OCI-LY1 (cell line): ENCODE data around the gene CACNA1C.

Experiments
- EZH2 ChIP-seq: fragments of 200-600 bp; sonication (generic), shearing (Covaris generic); IDR thresholded peaks from 2 replicates; pipeline ENCODE4 v1.8.0; 2017; ENCODE audit warnings: borderline replicate concordance, mixed run types, mild to moderate bottlenecking, antibody characterized with exemption, low read length, moderate library complexity, mixed read lengths
- TF ChIP-seq, protein P1 (sequence below): fragments of 200-600 bp; sonication (generic), shearing (Covaris generic); IDR thresholded peaks from 2 replicates; pipeline ENCODE4 v1.5.1; 2017; ENCODE audit warnings: mild to moderate bottlenecking, antibody characterized with exemption, low read length, moderate library complexity, mixed read lengths

DNA sequence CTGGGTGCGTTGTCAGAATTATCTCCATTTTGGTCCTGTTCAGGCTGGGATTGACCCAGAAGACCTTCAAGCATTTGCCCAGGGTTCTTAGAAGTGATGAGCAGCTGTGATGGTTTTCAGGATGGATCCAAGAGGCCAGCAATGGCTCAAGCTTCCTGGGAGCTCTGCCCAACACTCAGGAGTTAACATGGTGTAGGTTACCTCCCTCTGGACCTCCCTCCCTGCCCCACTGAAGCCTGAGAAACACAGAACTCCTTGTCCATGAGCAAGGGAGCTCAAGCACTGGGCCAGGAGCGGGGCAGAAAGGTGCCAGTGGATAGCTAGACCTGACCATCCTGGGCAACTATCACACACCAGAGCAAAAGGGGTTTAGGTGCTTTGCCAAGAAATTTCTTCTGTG is 593.6 kb downstream of the CACNA1C start:
- TF ChIP-seq, protein P1, sequence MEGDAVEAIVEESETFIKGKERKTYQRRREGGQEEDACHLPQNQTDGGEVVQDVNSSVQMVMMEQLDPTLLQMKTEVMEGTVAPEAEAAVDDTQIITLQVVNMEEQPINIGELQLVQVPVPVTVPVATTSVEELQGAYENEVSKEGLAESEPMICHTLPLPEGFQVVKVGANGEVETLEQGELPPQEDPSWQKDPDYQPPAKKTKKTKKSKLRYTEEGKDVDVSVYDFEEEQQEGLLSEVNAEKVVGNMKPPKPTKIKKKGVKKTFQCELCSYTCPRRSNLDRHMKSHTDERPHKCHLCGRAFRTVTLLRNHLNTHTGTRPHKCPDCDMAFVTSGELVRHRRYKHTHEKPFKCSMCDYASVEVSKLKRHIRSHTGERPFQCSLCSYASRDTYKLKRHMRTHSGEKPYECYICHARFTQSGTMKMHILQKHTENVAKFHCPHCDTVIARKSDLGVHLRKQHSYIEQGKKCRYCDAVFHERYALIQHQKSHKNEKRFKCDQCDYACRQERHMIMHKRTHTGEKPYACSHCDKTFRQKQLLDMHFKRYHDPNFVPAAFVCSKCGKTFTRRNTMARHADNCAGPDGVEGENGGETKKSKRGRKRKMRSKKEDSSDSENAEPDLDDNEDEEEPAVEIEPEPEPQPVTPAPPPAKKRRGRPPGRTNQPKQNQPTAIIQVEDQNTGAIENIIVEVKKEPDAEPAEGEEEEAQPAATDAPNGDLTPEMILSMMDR = no peak
- TF ChIP-seq EZH2 = no peak
